ENCODE results near the gene CACNA2D4.
"Not testable (repeated sequence)": the region's sequence is repeated elsewhere in the genome, so short reads cannot be mapped to it uniquely, and the experiment has no call there.

Gene CACNA2D4

DNA sequence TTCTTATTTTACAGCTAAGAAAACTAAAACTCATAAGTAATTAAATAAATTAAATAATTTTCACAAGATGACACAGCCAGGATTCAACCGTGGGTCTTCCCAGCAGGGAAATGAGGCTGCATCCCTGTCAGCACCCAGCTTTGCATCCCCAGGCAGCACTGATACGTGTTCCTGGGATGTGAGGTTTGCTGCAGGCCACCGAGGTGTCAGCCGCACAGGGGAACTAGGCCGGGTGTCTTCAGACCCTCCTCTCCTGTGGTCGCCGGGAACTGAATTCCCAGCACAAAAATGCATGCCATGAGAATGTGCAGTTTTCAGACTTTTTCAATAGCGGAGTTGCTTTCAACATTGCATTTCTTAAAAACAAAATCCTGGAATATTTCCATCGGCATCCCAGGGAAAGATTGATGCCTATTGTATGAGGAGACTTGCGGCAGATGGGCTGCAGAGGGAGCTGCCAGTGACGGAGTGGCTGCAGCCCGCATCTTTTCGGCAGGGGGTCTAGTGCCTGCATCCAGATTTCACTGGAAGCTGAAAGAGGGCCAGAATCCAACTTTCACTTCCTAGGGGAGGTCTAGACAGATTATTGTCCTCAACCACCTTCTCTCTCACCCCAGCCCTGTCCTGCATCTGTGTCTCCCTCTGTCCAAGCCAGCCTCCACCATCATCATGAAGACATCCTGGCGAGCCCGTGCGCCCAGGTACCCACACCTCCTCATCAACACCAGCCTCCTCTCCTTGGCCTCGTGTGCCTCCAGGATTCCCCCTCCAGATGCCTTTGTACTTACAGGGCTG lies 85.5 kb downstream of the CACNA2D4 start:
- DNase-seq (ENCODE audit: low read depth) = no peak

DNA sequence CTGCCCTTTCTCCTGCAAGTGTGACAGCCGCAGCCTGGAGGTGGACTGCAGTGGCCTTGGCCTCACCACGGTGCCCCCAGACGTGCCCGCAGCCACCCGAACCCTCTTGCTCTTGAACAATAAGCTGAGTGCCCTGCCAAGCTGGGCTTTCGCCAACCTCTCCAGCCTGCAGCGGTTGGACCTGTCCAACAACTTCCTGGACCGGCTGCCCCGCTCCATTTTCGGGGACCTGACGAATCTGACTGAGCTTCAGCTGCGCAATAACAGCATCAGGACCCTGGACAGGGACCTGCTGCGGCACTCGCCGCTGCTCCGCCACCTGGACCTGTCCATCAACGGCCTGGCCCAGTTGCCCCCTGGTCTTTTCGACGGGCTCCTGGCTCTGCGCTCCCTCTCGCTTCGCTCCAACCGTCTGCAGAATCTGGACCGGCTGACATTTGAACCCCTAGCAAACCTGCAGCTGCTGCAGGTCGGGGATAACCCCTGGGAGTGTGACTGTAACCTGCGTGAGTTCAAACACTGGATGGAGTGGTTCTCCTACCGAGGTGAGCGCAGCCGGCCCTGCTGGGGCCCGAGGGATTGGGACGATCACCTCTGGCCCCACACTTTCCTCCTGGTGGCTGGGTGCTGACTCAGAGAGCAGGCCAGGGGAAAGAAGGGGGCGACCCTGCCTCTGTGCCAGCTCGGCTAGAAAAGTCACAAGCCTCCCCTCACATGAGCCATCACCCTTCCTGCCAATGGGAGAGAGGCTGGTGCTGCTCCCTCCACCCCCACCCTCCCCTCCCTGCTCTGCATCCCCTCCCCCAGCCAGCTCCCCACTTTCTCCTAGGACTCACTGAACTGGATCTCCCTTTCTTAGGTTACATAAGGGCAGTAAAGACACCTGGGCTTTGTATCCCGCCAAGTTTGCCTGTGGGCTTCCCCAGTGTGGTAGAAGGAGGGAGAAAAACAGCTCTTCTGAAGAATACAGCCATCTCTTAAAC lies 87.2 kb downstream of the CACNA2D4 start:
- no peak for DNase-seq (ENCODE audit: low read depth)

DNA sequence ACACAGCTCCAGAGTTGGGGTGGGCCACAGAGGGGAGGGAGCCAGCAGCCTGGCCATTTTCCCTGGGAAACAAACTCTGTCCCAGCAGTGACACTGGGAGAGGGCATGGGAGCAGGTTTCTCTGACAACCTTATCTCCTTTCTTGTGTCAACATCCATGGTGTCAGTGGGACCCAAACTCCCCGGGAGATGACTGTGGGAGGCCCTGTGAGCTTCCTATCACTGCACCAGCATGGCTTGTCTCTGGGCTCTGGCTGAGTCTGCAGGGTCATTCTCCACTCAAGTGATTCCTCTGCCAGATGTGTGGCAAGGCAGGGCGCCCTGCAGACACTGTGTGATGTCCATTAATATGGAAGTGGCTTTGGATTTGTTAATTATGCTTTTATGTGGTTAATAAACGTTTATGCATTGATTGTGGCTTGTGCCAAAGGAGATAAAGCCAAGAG lies 88.0 kb downstream of the CACNA2D4 start:
- no peak for DNase-seq (ENCODE audit: low read depth)

- DNase-seq (ENCODE audit: low read depth) = no peak
Measured at GRCh38 chr12:1829306-1829900, 89.0 kb downstream of the CACNA2D4 start.

DNA sequence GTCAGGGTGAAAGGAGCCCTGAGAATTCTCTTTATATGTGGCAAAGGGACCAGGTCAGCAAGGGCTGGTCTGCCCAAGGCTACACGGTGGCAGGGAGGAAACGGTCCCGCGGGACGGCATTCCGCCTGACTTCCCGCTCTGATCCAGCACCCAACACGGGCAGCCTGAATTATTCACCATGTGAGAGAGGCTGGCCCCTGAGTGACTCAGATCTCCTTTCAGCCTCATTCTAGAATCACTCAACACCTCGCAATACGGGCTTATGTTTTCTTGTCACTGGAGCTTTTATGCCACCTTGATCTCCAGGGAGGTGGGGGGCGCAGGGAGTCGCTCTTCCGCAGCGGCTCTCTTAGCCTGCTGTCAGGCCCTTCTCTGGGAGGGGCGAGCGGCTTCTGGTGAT lies 89.6 kb downstream of the CACNA2D4 start:
- DNase-seq (ENCODE audit: low read depth) = no peak

DNA sequence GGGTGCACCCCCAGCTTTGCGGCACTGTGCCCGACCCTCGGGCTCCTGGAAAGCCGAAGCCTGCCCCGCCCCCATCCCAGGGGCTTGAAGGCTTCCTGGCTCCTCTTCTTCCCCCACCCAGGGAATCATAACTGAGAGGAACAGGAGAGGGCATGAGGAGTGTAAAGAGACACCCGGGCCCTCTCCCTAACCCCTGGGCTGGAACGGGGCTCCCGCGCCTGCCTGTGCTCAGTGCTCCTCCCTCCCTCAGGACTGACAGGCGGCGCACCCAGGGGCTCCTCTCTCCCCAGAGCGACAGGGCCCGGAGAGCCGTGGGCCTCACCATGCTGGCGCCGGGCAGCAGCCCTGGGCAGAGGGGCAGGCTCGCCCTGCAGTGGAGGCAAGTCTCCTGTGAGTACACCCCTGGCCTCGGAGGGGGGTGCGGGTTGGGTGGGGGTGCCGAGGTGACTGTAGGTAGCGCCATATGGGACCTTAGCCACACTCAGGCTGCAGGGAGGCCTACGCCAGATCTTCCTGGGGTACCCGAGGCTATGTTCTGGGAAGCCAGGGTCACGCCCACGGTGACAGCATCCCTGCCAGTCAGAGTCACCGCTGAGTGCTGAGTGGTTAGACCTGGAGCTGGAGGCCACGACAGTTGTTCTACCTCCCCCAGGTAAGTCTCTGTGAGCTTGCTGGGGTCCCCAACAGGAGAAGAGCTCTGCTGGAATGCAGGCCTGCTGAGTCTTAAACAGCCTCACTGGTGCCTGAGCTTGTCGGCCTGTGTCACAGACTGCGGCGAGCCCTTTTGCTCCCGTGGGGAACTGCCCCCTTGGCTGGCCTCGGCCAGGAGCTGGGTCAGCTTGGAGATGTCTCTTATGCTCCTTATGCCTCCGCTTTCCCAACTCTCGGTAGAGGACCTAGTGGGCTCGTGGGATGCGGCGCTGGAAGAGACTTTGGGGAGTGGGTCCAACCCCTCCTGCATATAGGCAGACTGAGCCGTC lies 90.3 kb downstream of the CACNA2D4 start:
- DNase-seq (ENCODE audit: low read depth) = no peak

GRCh38 chr12:1826867-1827705 lies 91.4 kb downstream of the CACNA2D4 start:
- no peak for DNase-seq (ENCODE audit: low read depth)

- no peak for DNase-seq (ENCODE audit: low read depth)
Measured at GRCh38 chr12:1826401-1826800, 92.1 kb downstream of the CACNA2D4 start.

DNA sequence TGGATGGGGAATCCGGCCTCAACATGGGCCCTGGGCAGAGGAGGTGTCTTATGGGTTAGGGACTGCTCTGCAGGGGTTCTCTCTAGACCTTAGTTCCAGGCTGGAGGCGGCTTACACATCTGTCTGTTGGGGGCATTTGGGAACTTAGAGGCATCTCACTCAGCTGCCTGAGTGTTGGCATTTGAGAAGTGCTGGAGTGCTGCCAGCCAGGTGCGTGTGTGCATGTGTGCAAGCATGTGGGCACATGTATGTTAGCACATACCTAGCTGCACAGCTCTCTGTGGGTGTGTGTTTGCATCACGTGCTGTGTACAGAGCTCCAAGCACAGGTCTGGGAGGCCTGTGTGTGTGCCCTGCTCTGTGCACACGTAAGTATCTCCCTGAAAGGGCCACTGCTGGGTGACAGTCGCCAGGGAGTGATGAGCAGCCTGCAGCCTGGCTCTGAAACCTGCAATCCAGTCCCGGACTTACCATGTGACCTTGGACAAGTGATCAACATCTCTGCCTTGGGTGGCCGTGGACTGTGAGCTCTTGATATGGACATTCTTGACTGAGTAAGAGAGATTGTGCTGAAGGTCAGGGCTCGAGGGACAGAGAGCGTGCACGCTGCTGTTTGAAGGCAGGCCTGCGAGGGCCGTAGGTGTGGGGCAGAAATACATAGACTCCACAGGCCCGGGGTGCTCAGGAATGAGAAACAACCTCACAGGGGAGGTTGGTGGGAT lies 92.9 kb downstream of the CACNA2D4 start:
- no peak for DNase-seq (ENCODE audit: low read depth)

GRCh38 chr12:1823237-1823636 lies 95.2 kb downstream of the CACNA2D4 start:
- DNase-seq (ENCODE audit: low read depth) = no peak

- no peak for DNase-seq (ENCODE audit: low read depth)
Measured at GRCh38 chr12:1822699-1823098, 95.8 kb downstream of the CACNA2D4 start.

DNA sequence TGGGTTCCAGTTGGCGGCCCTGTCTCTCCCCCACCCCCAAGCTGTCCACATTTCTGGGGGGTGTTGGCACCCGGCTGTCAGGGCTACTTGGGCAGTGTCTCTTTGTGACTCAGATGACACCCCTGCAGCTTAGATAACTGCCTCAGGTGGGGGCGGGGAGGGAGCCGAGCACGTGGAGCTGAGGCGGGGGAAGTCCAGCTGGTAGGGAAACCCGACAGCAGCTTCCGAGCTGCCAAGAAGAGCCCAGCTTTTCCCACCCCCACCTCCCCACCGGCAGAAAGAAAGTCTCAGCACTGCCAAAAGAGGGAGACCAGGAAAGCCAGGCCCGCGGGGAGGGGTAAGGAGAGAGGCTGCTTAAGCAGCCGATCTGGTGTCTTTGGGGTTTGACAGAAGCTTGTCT lies 96.6 kb downstream of the CACNA2D4 start:
- DNase-seq (ENCODE audit: low read depth) = no peak

DNA sequence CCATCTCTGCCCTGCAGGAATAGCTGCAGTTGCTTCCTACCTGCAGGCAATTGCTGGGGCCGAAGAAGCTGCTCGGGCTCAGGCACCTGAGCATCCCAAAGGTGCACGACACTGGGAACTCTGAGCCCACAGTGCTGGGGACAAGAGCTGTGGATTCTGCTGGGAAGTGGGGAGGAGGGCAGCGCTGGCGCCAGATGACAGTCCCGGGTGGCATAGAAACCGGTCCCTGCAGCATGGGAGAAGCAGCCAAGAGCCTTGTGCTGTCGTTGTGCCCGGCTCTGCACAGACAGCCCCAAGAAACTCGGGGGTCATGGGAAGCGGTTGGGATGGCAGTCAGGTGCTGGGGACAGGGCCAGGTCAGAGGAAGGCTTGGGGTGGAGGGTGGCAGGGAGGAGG lies 97.6 kb downstream of the CACNA2D4 start:
- DNase-seq (ENCODE audit: low read depth) = no peak

GRCh38 chr12:1820191-1820895 lies 98.1 kb downstream of the CACNA2D4 start, which contains the start of gene LRTM2:
LRTM2 (plus strand) TSS chr12:1820565; CDS start chr12:1828149, 7,584 bp downstream.
- no peak for DNase-seq (ENCODE audit: low read depth)

DNA sequence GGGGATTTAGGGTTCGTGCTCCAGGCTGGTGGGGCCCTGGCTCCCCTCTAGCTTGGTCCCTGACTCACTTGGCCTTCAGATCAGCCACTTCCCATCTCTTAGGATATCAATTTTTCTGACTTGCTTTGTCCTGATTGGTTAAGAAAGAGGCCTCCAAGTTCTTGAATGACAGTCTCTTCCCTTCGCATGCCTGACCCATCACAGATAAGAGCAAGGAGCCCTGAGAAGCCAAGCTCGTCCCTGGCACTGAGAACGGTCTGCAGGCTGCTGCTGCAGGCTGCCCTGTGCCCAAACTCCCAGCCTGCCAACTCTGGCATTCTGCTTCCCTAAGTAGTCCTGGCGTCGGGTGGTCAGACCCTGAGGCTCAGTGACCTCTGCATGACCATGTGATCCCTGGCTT lies 98.9 kb downstream of the CACNA2D4 start:
- no peak for DNase-seq (ENCODE audit: low read depth)

DNA sequence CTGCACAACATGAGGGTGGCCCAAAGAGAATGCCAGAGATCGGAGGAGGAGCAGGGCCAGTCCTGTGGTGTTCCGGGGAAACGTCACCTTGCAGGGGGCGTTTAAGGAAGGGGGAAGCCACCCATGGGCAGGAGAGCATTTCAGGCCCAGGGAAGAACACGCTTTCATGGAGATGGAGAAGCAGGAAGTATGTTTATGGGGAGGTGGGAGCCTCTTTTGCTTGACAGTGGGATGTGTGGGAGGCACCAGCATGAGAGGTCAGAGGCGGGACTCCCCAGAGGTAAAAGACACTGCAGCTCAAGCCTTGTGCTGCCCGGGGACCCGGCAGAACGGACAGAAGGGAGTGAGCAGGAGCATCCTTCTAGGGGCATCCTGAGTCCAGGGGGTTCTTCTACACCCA lies 99.4 kb downstream of the CACNA2D4 start:
- no peak for DNase-seq (ENCODE audit: low read depth)

GRCh38 chr12:1817928-1818327 lies 100.5 kb downstream of the CACNA2D4 start:
- not testable (repeated sequence) for DNase-seq (ENCODE audit: low read depth)

DNA sequence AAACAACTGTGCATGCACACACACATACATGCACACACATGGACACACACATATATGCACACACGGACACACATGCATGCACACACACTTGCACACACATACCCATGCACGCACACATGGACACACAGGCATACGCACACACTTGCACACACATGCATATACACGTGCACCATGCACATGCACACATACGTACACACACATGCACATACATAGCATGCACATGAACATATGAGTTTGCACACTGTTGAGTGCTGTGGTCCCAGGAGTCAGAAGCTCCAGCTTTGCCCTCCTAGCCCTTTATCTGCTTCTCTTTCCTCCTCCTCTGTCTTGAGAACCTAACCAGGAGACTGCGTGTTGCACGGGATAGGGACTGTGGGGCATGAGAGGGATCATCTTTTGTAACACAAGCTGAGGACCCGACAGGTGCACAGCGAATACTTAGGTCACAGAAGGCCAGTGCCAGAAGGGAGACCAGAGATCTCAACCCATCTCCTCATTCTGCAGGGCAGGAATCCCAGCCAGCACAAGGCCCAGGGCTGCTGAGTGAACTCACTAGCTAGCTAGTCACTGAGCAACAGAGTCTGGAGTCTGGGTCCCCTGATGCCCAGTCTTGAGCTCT lies 101.6 kb downstream of the CACNA2D4 start:
- DNase-seq (ENCODE audit: low read depth) = no peak
